TTC549 (cell line): Measurements from ENCODE around the gene LRRC8E.
"Not testable (repeated sequence)": the region's sequence is repeated elsewhere in the genome, so short reads cannot be mapped to it uniquely, and the experiment has no call there.

ENCODE experiments used
- FAIRE-seq: peaks from 2 replicates; lab custom pipeline; 2012; peaks lifted over from hg19 to GRCh38; lab: Jason Lieb, UNC

The LRRC8E gene

GRCh38 chr19:7908742-7909461 lies 20.6 kb downstream of the LRRC8E start:
- FAIRE-seq, result no peak

- FAIRE-seq, result no peak
Measured at GRCh38 chr19:7909471-7910067, 21.3 kb downstream of the LRRC8E start.

DNA sequence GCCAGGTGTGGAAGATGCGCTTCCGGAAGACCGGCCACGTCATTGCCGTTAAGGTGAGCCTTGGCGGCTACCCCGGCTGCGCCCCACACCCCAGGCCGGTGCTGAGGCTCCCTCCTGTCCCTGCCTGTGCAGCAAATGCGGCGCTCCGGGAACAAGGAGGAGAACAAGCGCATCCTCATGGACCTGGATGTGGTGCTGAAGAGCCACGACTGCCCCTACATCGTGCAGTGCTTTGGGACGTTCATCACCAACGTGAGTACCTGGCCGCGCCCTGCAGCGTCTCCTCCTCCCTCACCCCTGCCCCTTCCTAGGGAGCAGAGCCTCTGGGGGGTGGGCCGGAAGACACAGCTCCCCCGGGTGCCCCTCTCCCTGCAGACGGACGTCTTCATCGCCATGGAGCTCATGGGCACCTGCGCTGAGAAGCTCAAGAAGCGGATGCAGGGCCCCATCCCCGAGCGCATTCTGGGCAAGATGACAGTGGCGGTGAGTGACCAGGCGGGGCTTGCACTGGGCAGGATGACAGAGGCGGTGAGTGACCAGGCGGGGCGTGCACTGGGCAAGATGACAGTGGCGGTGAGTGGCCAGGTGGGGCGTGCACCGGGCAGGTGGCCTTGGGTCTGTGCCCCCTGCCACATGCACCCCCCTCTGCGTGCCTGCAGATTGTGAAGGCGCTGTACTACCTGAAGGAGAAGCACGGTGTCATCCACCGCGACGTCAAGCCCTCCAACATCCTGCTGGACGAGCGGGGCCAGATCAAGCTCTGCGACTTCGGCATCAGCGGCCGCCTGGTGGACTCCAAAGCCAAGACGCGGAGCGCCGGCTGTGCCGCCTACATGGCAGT lies 22.2 kb downstream of the LRRC8E start:
- FAIRE-seq, result no peak

GRCh38 chr19:7911508-7912143 lies 23.3 kb downstream of the LRRC8E start:
- no peak for FAIRE-seq

- FAIRE-seq, result no peak
Measured at GRCh38 chr19:7912144-7912696, 23.9 kb downstream of the LRRC8E start.

DNA sequence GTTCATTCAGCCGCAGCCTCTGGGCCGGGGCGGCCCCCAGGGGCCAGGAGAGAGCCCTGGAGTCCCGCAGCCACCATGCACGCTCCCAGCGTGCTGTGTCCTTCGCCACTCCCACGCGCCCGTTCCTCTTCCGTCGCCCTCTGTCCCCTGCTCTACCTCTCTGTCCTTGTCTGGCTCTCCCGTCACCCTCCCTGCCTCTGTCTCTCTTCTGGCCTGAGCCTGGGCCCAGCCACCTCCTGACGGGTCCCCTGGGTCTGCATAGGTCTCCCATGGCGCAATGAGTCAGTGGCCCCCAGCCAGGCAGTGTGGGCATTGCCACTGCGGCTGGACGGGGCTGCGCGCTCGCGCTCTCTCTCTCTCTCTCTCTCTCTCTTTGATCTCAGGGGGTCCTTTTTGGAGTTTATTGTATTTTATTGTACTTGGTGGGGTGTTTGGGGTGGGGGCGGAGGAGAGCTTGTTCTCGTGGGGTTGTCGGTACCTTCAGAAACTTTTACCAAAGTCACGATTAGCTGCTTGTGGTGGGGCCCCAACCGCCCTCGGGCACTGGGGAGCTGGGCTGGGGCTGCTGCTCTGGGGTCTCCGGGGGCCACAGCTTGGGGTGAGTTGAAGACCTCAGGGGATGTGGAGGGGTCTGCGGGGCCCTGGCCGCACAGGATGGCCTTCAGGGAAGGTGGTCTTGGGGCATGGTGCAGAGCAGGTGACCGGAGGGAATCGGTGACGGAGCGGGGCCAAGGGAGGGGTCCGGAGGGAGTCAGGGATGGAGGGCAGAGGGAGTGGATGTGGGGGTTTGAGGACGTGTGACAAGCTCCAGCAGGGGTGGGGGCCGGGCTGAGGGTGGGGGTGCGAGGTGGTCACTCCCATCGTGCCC lies 24.6 kb downstream of the LRRC8E start:
- no peak for FAIRE-seq

DNA sequence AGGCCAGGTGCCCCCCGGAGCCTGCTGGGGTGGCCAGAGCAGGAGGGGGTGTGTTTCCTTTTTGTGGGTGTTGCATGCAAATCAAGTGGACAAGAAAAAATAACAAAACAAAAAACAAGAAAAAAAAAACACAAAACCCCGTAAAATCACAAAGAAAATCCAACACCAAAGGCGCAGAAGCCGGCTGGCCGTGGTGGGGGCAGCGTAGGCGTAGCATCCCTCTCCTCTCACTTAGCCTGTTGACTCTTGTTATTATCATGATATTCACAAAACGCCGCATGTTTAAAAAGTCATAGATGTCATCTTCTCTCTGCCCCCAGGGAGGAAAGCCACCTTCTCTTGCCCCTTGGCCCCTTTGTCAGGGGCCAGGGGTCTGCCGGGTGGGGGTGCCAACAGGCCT lies 25.3 kb downstream of the LRRC8E start:
- no peak for FAIRE-seq

DNA sequence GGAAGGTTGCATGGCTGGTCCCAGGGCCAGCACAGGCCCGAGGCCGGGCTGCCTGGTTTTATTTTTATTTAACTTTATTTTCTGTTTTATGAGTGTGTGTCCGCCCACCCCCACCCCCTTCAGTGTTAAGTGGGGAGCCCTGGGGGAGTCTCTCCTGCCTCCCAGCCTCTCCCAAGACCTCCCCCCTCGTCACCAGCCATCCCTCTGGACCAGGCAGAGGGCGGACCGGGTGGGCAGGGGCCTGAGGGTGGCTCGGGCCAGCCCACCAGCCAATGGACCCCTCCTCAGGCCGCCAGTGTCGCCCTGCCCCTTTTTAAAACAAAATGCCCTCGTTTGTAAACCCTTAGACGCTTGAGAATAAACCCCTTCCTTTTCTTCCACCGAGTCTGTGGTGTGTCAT lies 25.8 kb downstream of the LRRC8E start:
- no peak for FAIRE-seq

DNA sequence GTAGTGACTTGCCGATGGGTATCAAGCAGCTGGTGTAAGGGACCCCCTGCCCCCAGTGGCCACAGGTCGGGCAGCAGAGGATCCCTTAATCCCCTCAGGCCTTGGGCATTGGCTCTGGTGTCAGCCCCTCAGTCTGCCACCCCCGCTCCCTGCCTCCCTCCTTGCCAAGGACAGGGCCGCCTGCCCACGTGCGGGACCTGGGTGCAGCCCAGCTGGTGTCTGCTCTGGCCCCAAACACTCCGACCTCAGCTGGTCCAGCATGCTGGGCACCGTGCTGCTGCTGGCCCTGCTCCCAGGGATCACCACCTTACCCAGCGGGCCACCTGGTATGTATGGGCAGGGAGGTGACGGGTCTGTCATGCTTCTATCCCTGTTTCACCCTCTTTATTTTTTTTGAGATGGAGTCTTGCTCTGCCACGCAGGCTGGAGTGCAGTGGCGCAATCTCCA lies 26.3 kb downstream of the LRRC8E start, which contains the start of gene TGFBR3L:
Gene TGFBR3L (plus strand): TSS at position 233 of the 448 bp plus-strand sequence.
- FAIRE-seq, result no peak

- no peak for FAIRE-seq
Measured at GRCh38 chr19:7915250-7916102, 27.2 kb downstream of the LRRC8E start.

GRCh38 chr19:7916103-7916954 lies 28.0 kb downstream of the LRRC8E start:
- no peak for FAIRE-seq

- no peak for FAIRE-seq
Measured at GRCh38 chr19:7916955-7917266, 28.6 kb downstream of the LRRC8E start.

DNA sequence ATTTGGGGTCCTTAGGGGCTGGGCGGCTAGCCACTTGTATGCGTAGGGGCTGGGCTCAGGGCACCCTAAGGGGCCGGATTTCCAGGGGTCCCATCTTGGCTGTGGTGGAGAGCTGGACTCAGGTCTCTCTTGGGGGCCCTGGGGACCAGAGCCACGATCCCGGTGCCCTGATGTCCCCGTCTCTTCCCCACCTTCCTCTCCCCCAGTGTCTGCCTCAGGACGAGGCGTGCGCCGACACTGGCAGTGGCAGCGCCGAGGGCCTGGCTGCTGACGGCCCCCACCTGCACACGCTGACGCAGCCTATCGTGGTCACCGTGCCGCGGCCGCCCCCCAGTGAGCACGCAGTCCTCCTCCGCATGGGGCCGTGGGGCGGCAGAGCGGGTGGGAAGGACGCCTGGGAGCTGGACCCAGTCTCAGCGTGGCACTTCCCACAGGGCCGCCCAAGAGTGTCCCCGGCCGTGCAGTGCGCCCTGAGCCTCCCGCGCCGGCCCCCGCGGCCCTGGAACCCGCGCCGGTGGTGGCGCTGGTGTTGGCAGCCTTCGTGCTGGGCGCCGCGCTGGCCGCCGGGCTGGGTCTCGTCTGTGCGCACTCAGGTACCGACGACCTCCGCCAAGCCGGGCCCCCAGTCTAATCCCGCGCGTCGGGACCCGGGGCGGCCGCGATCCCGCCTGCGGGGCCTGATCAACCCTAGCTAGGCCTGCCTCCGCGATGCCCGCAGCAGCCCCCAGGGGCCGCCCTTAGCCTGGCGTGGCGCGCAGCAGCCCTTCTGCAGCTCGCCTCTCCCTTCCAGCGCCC lies 29.2 kb downstream of the LRRC8E start:
- no peak for FAIRE-seq

- FAIRE-seq, result not testable (repeated sequence)
Measured at GRCh38 chr19:7918062-7918614, 29.8 kb downstream of the LRRC8E start.

DNA sequence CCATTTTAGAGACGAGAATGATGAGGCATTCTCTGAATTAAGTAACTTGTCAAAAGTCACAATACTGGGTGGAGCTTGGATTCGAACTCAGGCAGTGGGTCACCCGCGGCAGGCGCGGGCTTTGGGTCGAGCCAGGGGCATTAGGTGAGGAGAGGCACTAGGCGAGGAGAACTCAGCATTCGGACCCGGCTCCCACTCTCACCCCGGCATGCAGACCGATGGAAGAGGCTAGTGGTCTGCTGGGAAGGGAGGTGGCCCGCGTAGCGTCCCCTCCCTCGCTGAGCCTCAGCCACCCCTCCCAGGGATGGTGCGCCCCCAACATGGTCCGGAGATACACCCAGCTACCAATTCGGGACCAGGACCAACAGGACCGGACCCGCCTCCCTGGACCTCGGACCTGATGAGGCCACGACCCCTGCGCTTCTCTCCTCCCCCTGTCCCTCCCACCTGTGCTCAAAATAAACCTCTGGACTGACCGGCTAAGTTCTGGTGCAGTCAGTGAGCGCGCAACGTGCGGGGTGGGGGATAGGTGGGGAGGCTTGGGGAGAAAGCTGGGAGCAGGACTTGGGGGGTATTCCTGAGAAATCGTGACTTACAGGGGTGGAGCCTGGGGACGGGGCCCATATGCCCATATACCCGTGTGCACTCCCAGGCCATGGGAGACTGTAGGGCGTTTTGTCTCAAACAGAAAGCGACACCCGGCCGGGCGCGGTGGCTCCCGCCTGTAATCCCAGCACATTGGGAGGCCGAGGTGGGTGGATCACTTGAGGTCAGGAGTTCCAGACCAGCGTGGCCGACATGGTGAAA lies 30.5 kb downstream of the LRRC8E start:
- FAIRE-seq, result no peak

- FAIRE-seq, result no peak
Measured at GRCh38 chr19:7919610-7920518, 31.6 kb downstream of the LRRC8E start, which contains the start of gene SNAPC2. SNAPC2 (plus strand) TSS chr19:7920338; CDS start chr19:7920367, 29 bp downstream.
